ENCODE results near the gene CYP19A1. TPM values are rescaled to one million over a fixed set of nuclear protein-coding genes. Genes with fewer than 3 reads are reported as not detected.

CYP19A1 gene
- total and polyA plus RNA-seq, 10 of the 15 experiments (the other 5 are each of a cell fraction or from before 2014, with no cell fraction given): 0.08 to 1.8 (median 0.70) TPM

- Histone ChIP-seq H3K4me1 (ENCODE audit: control insufficient read depth, insufficient read depth, low read length) (no peaks in the 10 kb centered on the region), H3K9me3 (replicated peaks; ENCODE audit: control insufficient read depth, insufficient read depth, low read length) (no peaks in the 10 kb centered on the region), H2AFZ (ENCODE audit: control insufficient read depth, low read depth, low read length) (no peak overlapping the region), H3K79me2 (ENCODE audit: control insufficient read depth, insufficient read depth, low read length) (no peaks in the 10 kb centered on the region), H3K9ac (ENCODE audit: control insufficient read depth, insufficient read depth, low read length) (no peak overlapping the region), H4K20me1 (ENCODE audit: control insufficient read depth, insufficient read depth) (no peaks in the 10 kb centered on the region), H3K4me2 (ENCODE audit: control insufficient read depth, insufficient read depth) (no peak overlapping the region), H3K4me3 (no peak overlapping the region), H3K27ac (ENCODE audit: control insufficient read depth, insufficient read depth) (no peak overlapping the region), H3K36me3 (ENCODE audit: control insufficient read depth in 2 of 2, insufficient read depth in 2 of 2, low read length in 1 of 2) (no peaks in the 10 kb centered on the region), H3K27me3 (replicated peaks in 1 of 2; ENCODE audit: control insufficient read depth in 2 of 2, insufficient read depth in 2 of 2, low read length in 1 of 2) (no peaks in the 10 kb centered on the region; a peak in 2 of 4 replicates)
- TF ChIP-seq TARDBP (IDR thresholded peaks at IDR 0.05; ENCODE audit: borderline replicate concordance) (no peak), SIN3A (IDR thresholded peaks at IDR 0.05; ENCODE audit: low read depth, low read length) (no peak), RELA (IDR thresholded peaks at IDR 0.05; ENCODE audit: borderline replicate concordance, partially characterized antibody) (no peak)
- DNase-seq (ENCODE audit: low read depth, low spot score) (no peak), ATAC-seq (no peak), FAIRE-seq (no peak)
- no TSS peak for BruUV-seq (replicated peaks)
- ChIA-PET CTCF (interaction anchor here (1.0 to 9.4 kb wide), 24 partner anchors 8 to 308 kb away, joined by 3 to 102 read pairs (median 6); no protein-coding TSS in a partner anchor), POLR2A (no interaction called here), RAD21 (ENCODE audit: unreplicated experiment) (interaction anchor here (0.8 to 2.8 kb wide), 5 partner anchors 29 to 244 kb away, joined by 3 to 39 read pairs (median 6); no protein-coding TSS in a partner anchor), SMC1A (ENCODE audit: uncharacterized antibody, unreplicated experiment) (interaction anchor here (0.6 to 2.8 kb wide), 9 partner anchors 23 to 275 kb away, joined by 3 to 28 read pairs (median 4); no protein-coding TSS in a partner anchor)
- 53% methylated on average over 8 of the region's 9 CpGs for WGBS (ENCODE audit: insufficient coverage, insufficient replicate concordance, low lambda C conversion rate, missing lambda C conversion rate)
- in situ Hi-C loops (cut with MboI): no loop called here
- intact Hi-C loops (cut with micrococcal nuclease; ENCODE audit: unreplicated experiment): loop anchor here (1.0 kb wide), 1 partner anchor 28 kb away; no protein-coding TSS in a partner anchor
Measured at GRCh38 chr15:51191766-51192165, 146.6 kb downstream of the CYP19A1 start.

- Histone ChIP-seq H3K4me1 (ENCODE audit: control insufficient read depth, insufficient read depth, low read length) (no peaks in the 10 kb centered on the region; the same call in 1 of the 2 replicates), H3K9me3 (replicated peaks; ENCODE audit: control insufficient read depth, insufficient read depth, low read length) (no peaks in the 10 kb centered on the region), H3K27me3 (replicated peaks in 1 of 2; ENCODE audit: control insufficient read depth in 2 of 2, insufficient read depth in 2 of 2, low read length in 1 of 2) (peaks cover 0 to under 1% of the 10 kb centered on the region in 2 experiments; a peak in 3 of 4 replicates), H3K9ac (ENCODE audit: control insufficient read depth, insufficient read depth, low read length) (no peak overlapping the region), H4K20me1 (ENCODE audit: control insufficient read depth, insufficient read depth) (no peaks in the 10 kb centered on the region), H3K27ac (ENCODE audit: control insufficient read depth, insufficient read depth) (no peak overlapping the region), H3K36me3 (ENCODE audit: control insufficient read depth in 2 of 2, insufficient read depth in 2 of 2, low read length in 1 of 2) (no peaks in the 10 kb centered on the region), H2AFZ (ENCODE audit: control insufficient read depth, low read depth, low read length) (no peak overlapping the region), H3K79me2 (ENCODE audit: control insufficient read depth, insufficient read depth, low read length) (no peaks in the 10 kb centered on the region), H3K4me2 (ENCODE audit: control insufficient read depth, insufficient read depth) (no peak overlapping the region), H3K4me3 (no peak overlapping the region)
- no peak for ATAC-seq
- no peak for FAIRE-seq
- 69% methylated on average over 7 of the region's 7 CpGs for WGBS (ENCODE audit: insufficient coverage, insufficient replicate concordance, low lambda C conversion rate, missing lambda C conversion rate)
- ChIA-PET SMC1A (ENCODE audit: uncharacterized antibody, unreplicated experiment) (interaction anchor here (1.5 to 2.8 kb wide), 2 partner anchors 35 to 91 kb away, joined by 4 to 12 read pairs; no protein-coding TSS in a partner anchor), RAD21 (ENCODE audit: unreplicated experiment) (interaction anchor here (2.8 kb wide), 1 partner anchor 28 kb away, joined by 39 read pairs; no protein-coding TSS in a partner anchor), CTCF (interaction anchor here (2.1 to 9.4 kb wide), 4 partner anchors 20 to 38 kb away, joined by 8 to 102 read pairs (median 12); no protein-coding TSS in a partner anchor), POLR2A (no interaction called here)
- intact Hi-C loops (cut with micrococcal nuclease; ENCODE audit: unreplicated experiment): no loop called here
- BruUV-seq (replicated peaks): no TSS peak
- in situ Hi-C loops (cut with MboI): no loop called here
- no peak for DNase-seq (ENCODE audit: low read depth, low spot score)
- TF ChIP-seq EZH2 (IDR thresholded peaks at IDR 0.05; ENCODE audit: borderline replicate concordance, control insufficient read depth, low read depth, low read length) (no peak), NR2C1 (IDR thresholded peaks at IDR 0.05) (no peak), CBX5 (IDR thresholded peaks at IDR 0.05; ENCODE audit: low read depth) (no peak), MLLT1 (IDR thresholded peaks at IDR 0.05) (no peak), NBN (IDR thresholded peaks at IDR 0.05) (no peak), SUPT20H (IDR thresholded peaks at IDR 0.05; ENCODE audit: borderline replicate concordance, control insufficient read depth, low read depth, low read length) (no peak), RELA (IDR thresholded peaks at IDR 0.05; ENCODE audit: borderline replicate concordance, partially characterized antibody) (no peak), CHD2 (IDR thresholded peaks at IDR 0.05; ENCODE audit: borderline replicate concordance, low read depth, low read length) (no peak), HCFC1 (IDR thresholded peaks at IDR 0.05; ENCODE audit: low read length) (no peak), YBX1 (IDR thresholded peaks at IDR 0.05) (no peak), MXI1 (IDR thresholded peaks at IDR 0.05; ENCODE audit: low read depth, low read length) (no peak)
- TF ChIP-seq, protein P1, sequence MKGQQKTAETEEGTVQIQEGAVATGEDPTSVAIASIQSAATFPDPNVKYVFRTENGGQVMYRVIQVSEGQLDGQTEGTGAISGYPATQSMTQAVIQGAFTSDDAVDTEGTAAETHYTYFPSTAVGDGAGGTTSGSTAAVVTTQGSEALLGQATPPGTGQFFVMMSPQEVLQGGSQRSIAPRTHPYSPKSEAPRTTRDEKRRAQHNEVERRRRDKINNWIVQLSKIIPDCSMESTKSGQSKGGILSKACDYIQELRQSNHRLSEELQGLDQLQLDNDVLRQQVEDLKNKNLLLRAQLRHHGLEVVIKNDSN (IDR thresholded peaks at IDR 0.05; ENCODE audit: borderline replicate concordance, extremely low read length, insufficient read depth, low read depth, low read length): no peak
Measured at GRCh38 chr15:51191072-51191670, 147.2 kb downstream of the CYP19A1 start.
